DMS114 treated with DMSO at 0.1 percent for 48 hours (cell line): ENCODE measurements around the gene ANKMY1.
A peak's percentile ranks its signal among the peaks of the same experiment; 100 is the strongest.

Experiments
- DNase-seq: peaks from one replicate; lab custom pipeline; 2025; ENCODE audit not compliant: unreplicated experiment; lab: John Stamatoyannopoulos, UW

The ANKMY1 gene

GRCh38 chr2:240557808-240558207 is at the start of gene ANKMY1:
TSS of gene ANKMY1 (minus strand) at chr2:240557988. CDS start at chr2:240557335, 653 bp downstream.
- peak; percentile 32 for DNase-seq

GRCh38 chr2:240605867-240606743 is 48.3 kb upstream of the ANKMY1 start:
- no peak for DNase-seq

GRCh38 chr2:240604939-240605716 is 47.3 kb upstream of the ANKMY1 start:
- no peak for DNase-seq

GRCh38 chr2:240604291-240604938 is 46.6 kb upstream of the ANKMY1 start:
- no peak for DNase-seq

DNA sequence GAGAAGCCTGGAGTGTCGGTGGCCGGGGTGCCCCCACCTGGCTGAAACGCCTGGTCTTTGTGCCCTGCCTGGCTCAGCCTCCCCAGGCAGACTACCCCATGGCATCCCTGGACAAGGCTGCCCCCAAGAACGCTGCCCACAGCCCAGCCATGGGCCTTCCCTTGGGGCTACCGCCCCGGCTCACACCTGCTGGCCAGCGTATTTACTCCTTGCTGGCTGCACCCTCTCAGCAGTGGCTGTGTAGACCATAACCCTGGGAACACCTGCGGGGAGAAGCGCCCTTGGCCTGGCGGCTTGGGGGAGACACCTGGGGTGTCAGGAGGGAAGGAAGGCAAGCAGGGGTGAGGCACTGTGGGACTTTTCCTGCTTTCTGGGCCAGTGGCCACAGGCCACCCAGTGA is 46.1 kb upstream of the ANKMY1 start:
- DNase-seq: no peak

- DNase-seq: no peak
Observed at GRCh38 chr2:240603081-240603835, 45.5 kb upstream of the ANKMY1 start.

GRCh38 chr2:240602266-240603050 is 44.7 kb upstream of the ANKMY1 start:
- DNase-seq: no peak

- DNase-seq: no peak
Observed at GRCh38 chr2:240601831-240602160, 44.0 kb upstream of the ANKMY1 start.

DNA sequence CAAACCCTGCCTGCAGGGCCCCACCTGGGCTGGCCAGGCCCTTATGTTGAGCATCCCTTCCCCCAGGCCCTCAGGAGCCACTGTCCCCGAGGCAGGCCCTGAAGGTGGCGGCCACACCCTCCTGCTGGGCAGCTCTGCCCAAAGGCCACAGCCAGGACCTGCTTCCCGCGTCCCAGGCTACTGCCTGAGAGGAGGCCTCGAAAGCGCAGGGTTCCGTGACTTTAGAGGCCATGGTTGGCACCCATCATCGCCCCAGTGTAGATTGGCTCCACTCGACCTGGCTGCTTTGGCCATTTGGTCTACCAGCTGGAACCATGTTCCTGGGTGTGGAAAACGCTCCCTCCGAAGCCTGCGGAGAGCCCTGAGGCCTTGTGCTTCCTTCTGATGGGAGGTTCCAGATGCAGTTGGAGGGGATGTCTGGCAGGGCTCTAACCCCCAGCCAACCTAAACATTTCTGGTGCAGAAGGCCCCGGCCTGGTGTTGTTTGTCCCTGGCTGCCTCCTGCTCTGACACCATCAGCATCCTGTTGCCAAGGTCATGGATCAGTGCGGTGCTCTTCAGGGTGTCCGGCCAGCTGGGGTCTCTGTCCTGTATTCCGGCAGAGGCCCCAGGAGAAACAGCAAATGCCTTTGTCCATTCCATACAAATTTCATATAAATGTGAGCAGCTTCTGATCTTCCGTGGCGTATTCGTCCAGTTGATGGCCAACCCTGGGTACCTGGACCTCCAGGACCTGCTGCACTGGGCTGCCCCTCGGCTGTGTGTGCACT is 43.5 kb upstream of the ANKMY1 start:
- DNase-seq: no peak

DNA sequence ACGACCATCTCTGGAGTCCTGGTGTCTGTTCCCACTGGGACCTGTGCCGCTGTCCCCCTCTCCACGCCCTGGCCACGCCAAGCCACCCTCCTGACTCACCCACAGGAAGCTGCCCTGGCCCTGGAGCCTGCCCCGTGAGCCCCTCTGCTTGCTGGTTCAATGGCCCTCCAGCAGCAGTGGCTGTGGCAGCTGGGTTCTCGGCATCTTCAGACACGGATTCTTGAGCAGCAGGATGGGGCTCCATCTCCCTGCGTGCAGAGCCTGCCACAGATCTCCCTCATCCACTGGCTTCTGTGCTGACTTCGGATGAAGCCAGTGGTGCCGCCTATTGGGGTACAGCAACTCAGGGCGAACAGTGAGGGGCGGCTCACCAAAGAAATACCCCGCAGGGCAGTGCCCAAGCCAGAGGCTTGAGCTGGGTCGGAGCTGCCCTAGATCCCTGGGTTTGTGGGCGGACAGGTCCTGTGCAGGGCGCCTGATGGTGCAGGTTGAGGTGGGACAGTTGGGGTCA is 42.7 kb upstream of the ANKMY1 start:
- no peak for DNase-seq

GRCh38 chr2:240599141-240599583 is 41.4 kb upstream of the ANKMY1 start:
- no peak for DNase-seq

GRCh38 chr2:240598311-240598911 is 40.6 kb upstream of the ANKMY1 start:
- no peak for DNase-seq

DNA sequence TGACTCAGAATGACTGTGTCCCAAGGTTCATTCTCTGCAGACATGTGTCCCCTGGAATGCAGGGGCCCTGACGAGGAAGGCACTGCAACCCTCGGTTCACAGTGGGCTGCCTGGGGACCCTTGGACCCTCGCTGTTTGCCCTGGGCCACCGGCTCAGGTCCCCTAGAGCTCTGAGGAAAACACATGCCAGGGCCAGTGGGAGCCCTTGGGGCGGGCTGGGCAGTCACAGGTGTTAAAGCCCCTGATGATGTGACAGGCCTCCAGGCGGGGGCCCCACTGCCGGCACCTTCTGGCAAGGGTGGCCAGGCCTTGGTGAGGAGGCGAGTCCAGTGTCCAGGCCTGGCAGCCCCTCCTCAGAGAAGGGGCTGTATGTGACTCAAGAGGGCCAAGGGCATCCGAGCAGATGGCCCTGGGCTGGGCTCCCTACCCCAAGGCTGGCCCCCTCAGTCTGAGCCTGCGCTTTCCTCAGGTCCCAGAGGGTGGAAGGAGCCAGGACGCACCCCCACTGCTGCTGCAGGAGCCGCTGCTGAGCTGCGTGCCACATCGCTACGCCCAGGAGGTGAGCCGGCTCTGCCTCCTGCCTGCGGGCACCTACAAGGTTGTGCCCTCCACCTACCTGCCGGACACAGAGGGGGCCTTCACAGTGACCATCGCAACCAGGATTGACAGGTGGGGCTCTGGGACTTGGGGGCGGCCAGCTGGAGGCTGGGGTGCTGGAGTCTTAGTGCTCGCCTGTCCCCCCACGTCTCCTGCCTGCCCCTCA is 39.8 kb upstream of the ANKMY1 start:
- no peak for DNase-seq

GRCh38 chr2:240597054-240597418 is 39.2 kb upstream of the ANKMY1 start:
- DNase-seq: no peak

DNA sequence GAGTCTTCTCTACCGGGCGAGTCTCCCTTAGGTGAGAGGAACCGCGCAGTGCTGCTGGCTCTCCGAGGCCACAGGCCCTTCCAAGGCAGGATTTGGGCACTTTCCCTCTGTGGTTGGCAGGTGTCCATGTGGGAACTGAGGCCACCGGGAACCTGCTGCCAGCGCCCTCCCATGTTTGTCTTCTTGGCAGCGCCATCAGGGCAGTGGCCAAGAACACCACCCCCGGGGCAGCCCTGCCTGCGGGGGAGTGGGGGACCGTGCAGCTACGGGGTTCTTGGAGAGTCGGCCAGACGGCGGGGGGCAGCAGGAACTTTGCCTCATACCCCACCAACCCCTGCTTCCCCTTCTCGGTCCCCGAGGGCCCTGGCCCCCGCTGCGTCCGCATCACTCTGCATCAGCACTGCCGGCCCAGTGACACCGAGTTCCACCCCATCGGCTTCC is 38.7 kb upstream of the ANKMY1 start:
- DNase-seq: no peak

DNA sequence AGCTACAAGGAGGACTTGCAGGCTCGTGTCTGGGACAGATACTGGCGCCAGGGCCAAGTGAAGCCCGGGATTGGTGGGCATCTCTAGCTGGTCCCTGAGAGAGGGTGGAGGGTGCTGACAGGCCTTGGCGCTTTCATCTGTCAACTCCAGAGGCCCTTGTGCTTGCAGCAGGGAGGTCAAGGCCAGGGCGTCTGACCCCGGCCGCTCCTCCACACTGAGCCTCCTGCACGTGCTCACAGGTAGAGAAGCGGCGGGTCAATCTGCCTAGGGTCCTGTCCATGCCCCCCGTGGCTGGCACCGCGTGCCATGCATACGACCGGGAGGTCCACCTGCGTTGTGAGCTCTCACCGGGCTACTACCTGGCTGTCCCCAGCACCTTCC is 38.3 kb upstream of the ANKMY1 start:
- DNase-seq: no peak

- no peak for DNase-seq
Observed at GRCh38 chr2:240595381-240596079, 37.7 kb upstream of the ANKMY1 start.
